Measurements from ENCODE around the gene BAIAP2.

DNA sequence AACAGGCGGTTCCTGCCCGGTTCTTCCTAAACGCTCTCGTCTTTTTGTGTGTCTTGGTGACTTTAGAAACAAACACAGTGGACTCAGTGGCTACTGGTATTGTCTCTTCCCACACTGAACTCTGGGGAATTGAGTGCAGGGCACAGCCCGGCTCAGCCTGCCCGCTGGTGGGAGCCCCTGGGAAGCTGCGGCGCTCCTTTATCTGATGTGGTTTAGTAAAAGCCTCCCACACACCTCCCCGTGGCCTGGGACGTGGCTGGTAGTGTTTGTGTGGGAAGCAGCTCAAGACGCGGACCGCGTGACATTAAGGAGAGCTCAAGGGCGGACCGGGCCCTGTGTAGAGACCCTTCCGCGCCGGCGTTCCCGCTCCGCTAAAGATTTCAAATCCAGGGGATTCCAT lies 75.0 kb downstream of the BAIAP2 start:
- TF ChIP-seq, protein P1, sequence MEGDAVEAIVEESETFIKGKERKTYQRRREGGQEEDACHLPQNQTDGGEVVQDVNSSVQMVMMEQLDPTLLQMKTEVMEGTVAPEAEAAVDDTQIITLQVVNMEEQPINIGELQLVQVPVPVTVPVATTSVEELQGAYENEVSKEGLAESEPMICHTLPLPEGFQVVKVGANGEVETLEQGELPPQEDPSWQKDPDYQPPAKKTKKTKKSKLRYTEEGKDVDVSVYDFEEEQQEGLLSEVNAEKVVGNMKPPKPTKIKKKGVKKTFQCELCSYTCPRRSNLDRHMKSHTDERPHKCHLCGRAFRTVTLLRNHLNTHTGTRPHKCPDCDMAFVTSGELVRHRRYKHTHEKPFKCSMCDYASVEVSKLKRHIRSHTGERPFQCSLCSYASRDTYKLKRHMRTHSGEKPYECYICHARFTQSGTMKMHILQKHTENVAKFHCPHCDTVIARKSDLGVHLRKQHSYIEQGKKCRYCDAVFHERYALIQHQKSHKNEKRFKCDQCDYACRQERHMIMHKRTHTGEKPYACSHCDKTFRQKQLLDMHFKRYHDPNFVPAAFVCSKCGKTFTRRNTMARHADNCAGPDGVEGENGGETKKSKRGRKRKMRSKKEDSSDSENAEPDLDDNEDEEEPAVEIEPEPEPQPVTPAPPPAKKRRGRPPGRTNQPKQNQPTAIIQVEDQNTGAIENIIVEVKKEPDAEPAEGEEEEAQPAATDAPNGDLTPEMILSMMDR (IDR thresholded peaks at IDR 0.05): no peak
- TF ChIP-seq POLR2A (IDR thresholded peaks at IDR 0.05) (no peak), EP300 (IDR thresholded peaks at IDR 0.05) (no peak)
